DOHH2 (cell line): ENCODE results near the gene ZNF507.

ENCODE experiments used
- EZH2phosphoT487 ChIP-seq: fragments of 200-600 bp; sonication (generic); IDR thresholded peaks from 2 replicates; pipeline ENCODE4 v1.6.1; 2017; ENCODE audit warnings: borderline replicate concordance, mild to moderate bottlenecking, antibody characterized with exemption, low read length, moderate library complexity, mixed read lengths
- TF ChIP-seq, protein P1 (sequence below): fragments of 200-600 bp; sonication (generic); IDR thresholded peaks from one replicate; pipeline ENCODE4 v1.5.1; 2014; ENCODE audit warnings: antibody characterized with exemption, mild to moderate bottlenecking, low read depth, low read length; ENCODE audit not compliant: poor library complexity, severe bottlenecking

DNA sequence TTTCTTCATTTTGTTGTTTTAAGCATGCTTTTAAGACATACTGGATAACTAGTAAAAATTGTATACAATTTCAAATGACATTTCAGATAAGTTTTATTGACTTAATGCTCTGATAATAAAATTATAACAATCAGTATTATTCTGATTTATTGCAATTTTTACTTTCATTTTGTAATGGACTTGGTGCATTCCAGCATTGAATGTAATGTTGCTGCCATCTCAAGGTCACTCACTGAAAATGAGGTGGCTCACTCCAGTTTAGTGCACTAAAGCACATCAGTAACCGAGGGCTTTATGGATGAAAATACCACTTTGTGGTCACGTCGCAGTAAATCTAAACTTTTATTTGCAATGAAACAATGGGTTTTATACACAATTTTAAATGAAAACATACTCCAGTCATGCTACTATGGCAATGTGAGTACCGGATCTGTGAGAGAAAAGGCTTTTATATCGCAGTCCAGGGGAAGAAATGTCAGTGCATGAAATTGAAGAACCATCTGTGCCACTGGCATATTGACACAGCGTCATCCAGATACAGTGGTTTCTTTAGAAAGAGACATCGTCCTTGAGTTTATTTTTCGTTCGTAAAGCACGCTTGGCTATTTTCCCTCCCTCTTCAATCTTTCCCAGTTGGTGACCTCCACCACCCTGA lies 20.7 kb upstream of the ZNF507 start:
- TF ChIP-seq, protein P1, sequence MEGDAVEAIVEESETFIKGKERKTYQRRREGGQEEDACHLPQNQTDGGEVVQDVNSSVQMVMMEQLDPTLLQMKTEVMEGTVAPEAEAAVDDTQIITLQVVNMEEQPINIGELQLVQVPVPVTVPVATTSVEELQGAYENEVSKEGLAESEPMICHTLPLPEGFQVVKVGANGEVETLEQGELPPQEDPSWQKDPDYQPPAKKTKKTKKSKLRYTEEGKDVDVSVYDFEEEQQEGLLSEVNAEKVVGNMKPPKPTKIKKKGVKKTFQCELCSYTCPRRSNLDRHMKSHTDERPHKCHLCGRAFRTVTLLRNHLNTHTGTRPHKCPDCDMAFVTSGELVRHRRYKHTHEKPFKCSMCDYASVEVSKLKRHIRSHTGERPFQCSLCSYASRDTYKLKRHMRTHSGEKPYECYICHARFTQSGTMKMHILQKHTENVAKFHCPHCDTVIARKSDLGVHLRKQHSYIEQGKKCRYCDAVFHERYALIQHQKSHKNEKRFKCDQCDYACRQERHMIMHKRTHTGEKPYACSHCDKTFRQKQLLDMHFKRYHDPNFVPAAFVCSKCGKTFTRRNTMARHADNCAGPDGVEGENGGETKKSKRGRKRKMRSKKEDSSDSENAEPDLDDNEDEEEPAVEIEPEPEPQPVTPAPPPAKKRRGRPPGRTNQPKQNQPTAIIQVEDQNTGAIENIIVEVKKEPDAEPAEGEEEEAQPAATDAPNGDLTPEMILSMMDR = no peak
- no peak for TF ChIP-seq EZH2phosphoT487
